ENCODE data around the gene AJAP1. TPM values are rescaled to one million over a fixed set of nuclear protein-coding genes. Genes with fewer than 3 reads are reported as not detected.

AJAP1 gene
- total and polyA plus RNA-seq, 10 of the 15 experiments (the other 5 are each of a cell fraction or from before 2014, with no cell fraction given), result not detected

- TF ChIP-seq, protein P1, sequence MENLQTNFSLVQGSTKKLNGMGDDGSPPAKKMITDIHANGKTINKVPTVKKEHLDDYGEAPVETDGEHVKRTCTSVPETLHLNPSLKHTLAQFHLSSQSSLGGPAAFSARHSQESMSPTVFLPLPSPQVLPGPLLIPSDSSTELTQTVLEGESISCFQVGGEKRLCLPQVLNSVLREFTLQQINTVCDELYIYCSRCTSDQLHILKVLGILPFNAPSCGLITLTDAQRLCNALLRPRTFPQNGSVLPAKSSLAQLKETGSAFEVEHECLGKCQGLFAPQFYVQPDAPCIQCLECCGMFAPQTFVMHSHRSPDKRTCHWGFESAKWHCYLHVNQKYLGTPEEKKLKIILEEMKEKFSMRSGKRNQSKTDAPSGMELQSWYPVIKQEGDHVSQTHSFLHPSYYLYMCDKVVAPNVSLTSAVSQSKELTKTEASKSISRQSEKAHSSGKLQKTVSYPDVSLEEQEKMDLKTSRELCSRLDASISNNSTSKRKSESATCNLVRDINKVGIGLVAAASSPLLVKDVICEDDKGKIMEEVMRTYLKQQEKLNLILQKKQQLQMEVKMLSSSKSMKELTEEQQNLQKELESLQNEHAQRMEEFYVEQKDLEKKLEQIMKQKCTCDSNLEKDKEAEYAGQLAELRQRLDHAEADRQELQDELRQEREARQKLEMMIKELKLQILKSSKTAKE (IDR thresholded peaks at IDR 0.05; ENCODE audit: low read depth, poor library complexity, severe bottlenecking), result no peak
- TF ChIP-seq SREBF1 (IDR thresholded peaks at IDR 0.05; ENCODE audit: low read length) (no peak), KDM1A (IDR thresholded peaks at IDR 0.05; ENCODE audit: borderline replicate concordance) (no peak), POLR2AphosphoS5 (IDR thresholded peaks at IDR 0.05; ENCODE audit: low read length) (no peak), BACH1 (IDR thresholded peaks at IDR 0.05; ENCODE audit: borderline replicate concordance) (no peak), TBL1XR1 (IDR thresholded peaks at IDR 0.05; ENCODE audit: low read depth, low read length) (no peak), PBX3 (IDR thresholded peaks at IDR 0.05; ENCODE audit: insufficient replicate concordance, low read depth, low read length) (no peak)
- TF ChIP-seq, protein P2, sequence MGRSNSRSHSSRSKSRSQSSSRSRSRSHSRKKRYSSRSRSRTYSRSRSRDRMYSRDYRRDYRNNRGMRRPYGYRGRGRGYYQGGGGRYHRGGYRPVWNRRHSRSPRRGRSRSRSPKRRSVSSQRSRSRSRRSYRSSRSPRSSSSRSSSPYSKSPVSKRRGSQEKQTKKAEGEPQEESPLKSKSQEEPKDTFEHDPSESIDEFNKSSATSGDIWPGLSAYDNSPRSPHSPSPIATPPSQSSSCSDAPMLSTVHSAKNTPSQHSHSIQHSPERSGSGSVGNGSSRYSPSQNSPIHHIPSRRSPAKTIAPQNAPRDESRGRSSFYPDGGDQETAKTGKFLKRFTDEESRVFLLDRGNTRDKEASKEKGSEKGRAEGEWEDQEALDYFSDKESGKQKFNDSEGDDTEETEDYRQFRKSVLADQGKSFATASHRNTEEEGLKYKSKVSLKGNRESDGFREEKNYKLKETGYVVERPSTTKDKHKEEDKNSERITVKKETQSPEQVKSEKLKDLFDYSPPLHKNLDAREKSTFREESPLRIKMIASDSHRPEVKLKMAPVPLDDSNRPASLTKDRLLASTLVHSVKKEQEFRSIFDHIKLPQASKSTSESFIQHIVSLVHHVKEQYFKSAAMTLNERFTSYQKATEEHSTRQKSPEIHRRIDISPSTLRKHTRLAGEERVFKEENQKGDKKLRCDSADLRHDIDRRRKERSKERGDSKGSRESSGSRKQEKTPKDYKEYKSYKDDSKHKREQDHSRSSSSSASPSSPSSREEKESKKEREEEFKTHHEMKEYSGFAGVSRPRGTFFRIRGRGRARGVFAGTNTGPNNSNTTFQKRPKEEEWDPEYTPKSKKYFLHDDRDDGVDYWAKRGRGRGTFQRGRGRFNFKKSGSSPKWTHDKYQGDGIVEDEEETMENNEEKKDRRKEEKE (IDR thresholded peaks at IDR 0.05), result no peak
These were observed 30.2 kb upstream of the AJAP1 start (continued) for GRCh38 chr1:4624141-4624715.
